Mucosa of gallbladder (tissue), 1 donor: ENCODE data around the gene SLC35F3. TPM values are rescaled to one million over a fixed set of nuclear protein-coding genes. Genes with fewer than 3 reads are reported as not detected.
A peak's percentile ranks its signal among the peaks of the same experiment; 100 is the strongest.

Source experiments
- DNase-seq: peaks from one replicate; pipeline ENCODE4 v3.0.0-alpha.2; 2020; ENCODE audit warnings: low spot score
- total RNA-seq: library from RNA; stranded (reverse); gene quantifications from one replicate; pipeline ENCODE4 v1.2.1, GENCODE V29; 2021
- donor health status: DM: no; HTN: no; CAD: no.

The SLC35F3 gene
- total RNA-seq, 1 donor from 2014 or later, result 0.12 TPM

- no peak for DNase-seq
These were observed 415.6 kb downstream of the SLC35F3 start for GRCh38 chr1:234320069-234320468.

- DNase-seq, result no peak
These were observed 416.1 kb downstream of the SLC35F3 start for GRCh38 chr1:234320549-234320948.

GRCh38 chr1:234321231-234321630, 416.8 kb downstream of the SLC35F3 start:
- no peak for DNase-seq

- no peak for DNase-seq
These were observed 417.6 kb downstream of the SLC35F3 start for GRCh38 chr1:234322097-234322496.

- DNase-seq, result no peak
These were observed 418.5 kb downstream of the SLC35F3 start for GRCh38 chr1:234322979-234323378.

GRCh38 chr1:234324821-234325220, 420.3 kb downstream of the SLC35F3 start:
- DNase-seq, result no peak

- DNase-seq, result no peak
These were observed 421.5 kb downstream of the SLC35F3 start for GRCh38 chr1:234325878-234326496.

- DNase-seq, result peak; percentile 66
These were observed 422.3 kb downstream of the SLC35F3 start for GRCh38 chr1:234326497-234327366.

- DNase-seq, result no peak
These were observed 423.2 kb downstream of the SLC35F3 start for GRCh38 chr1:234327577-234328164.

- DNase-seq, result no peak
These were observed 426.4 kb downstream of the SLC35F3 start for GRCh38 chr1:234330843-234331215.

- no peak for DNase-seq
These were observed 427.0 kb downstream of the SLC35F3 start for GRCh38 chr1:234331507-234331906.

GRCh38 chr1:234336359-234336758, 431.9 kb downstream of the SLC35F3 start:
- no peak for DNase-seq

- no peak for DNase-seq
These were observed 432.8 kb downstream of the SLC35F3 start for GRCh38 chr1:234337233-234337632.

DNA sequence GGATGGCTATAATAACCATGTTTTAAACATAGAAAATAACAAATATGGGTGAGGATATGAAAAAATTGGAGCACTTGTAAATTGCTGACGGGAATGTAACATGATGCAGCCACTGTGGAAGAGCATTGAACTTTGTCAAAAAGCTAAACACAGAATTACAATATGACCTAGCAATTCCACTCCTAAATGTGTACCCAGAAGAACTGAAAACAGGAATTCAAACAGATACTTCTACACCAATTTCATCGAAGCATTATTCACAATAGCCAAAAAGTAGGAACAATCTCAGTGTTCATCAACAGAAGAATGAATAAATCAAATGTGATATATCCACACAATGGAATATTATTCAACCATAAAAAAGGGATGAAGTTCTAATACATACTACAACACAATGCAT, 436.1 kb downstream of the SLC35F3 start:
- no peak for DNase-seq

- no peak for DNase-seq
These were observed 438.3 kb downstream of the SLC35F3 start for GRCh38 chr1:234342774-234343173.

DNA sequence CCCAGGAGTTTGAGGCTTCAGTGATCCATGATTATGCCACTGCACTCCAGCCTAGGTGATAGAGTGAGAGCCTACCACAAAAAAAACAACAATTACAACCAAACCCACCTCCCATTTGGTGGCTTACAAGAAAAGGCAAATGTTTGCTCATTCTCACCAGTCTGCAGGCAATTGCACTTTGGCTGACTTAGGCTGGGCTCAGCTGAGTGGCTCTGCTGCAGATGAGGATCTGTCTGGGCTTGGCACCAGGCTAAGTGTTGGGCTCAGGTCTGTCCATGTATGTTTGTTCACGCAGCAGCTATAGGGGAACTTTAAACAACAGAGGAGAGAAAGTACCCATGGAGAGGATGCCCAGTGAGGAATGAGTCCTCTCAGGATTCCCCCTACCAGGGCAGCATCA, 440.8 kb downstream of the SLC35F3 start:
- no peak for DNase-seq

- DNase-seq, result no peak
These were observed 444.5 kb downstream of the SLC35F3 start for GRCh38 chr1:234348964-234349363.

- no peak for DNase-seq
These were observed 451.5 kb downstream of the SLC35F3 start for GRCh38 chr1:234355782-234356510.

GRCh38 chr1:234356615-234357269, 452.3 kb downstream of the SLC35F3 start:
- peak; percentile 49 for DNase-seq

DNA sequence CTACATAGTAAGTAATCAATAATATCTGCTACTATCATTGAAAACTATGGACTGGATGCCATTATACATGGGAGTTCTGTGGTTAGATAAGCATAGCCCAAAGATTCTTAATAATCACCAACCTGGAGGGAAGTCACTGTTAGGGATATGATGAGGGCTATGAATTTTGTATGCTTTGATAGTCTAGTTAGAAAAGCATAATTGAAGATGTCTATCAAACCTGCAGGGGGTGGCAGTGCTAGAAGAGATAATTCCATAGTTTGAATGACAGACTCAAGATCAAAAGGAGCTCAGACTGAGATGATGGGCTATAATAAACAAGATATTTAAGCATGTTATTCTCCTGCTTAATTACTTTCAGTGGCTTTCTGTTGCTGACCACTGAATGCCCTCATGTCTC, 453.4 kb downstream of the SLC35F3 start:
- no peak for DNase-seq

GRCh38 chr1:234361102-234361603, 456.7 kb downstream of the SLC35F3 start:
- no peak for DNase-seq
